AG04449 (cell line): ENCODE measurements around the gene LBH.

Experiments
- CTCF ChIA-PET: fragments of 350-600 bp; formaldehyde crosslinking; extraction: SDS; loops from one replicate; lab custom pipeline; 2021; ENCODE audit warnings: antibody characterized with exemption; lab: Yijun Ruan, JAX
- POLR2A ChIA-PET: fragments of 400-600, 350-600 bp; formaldehyde crosslinking; extraction: SDS; loops from one replicate; lab custom pipeline; 2020; ENCODE audit warnings: antibody characterized with exemption, inconsistent platforms; lab: Yijun Ruan, JAX
- DNase-seq: peaks from one replicate; pipeline ENCODE4 v3.0.0-alpha.2; 2010; ENCODE audit warnings: low read depth, low spot score
- H3K4me3 ChIP-seq: 2 replicates; pipeline ENCODE4 v1.5.1; 2011; ENCODE audit warnings: low read depth, mild to moderate bottlenecking, control low read depth, low read length
- CTCF ChIP-seq: IDR thresholded peaks from one replicate; pipeline ENCODE4 v1.5.1; 2011; ENCODE audit warnings: mild to moderate bottlenecking, moderate library complexity, low read length, control low read depth, inconsistent platforms; ENCODE audit not compliant: insufficient read depth; ENCODE audit errors: missing control alignments

Gene LBH

GRCh38 chr2:30234180-30234971 lies 3.0 kb downstream of the LBH start:
- POLR2A ChIA-PET, result interaction anchor here (0.7 to 1.6 kb wide), 8 partner anchors 10 to 477 kb away, joined by 3 to 7 read pairs (median 4); no protein-coding TSS in a partner anchor
- peak overlapping the region; percentile 80 for H3K4me3 ChIP-seq
- TF ChIP-seq CTCF, result no peak
- DNase-seq, result peak; percentile 77
- CTCF ChIA-PET, result interaction anchor here (1.0 to 6.4 kb wide), 4 partner anchors 26 to 477 kb away, joined by 3 to 35 read pairs (median 10); no protein-coding TSS in a partner anchor

GRCh38 chr2:30235008-30235655 lies 3.8 kb downstream of the LBH start:
- CTCF ChIA-PET, result interaction anchor here (2.3 to 6.4 kb wide), 3 partner anchors 27 to 476 kb away, joined by 9 to 35 read pairs (median 12); no protein-coding TSS in a partner anchor
- peak overlapping the region; percentile 80 for H3K4me3 ChIP-seq
- no peak for DNase-seq
- no peak for TF ChIP-seq CTCF
- POLR2A ChIA-PET, result interaction anchor here (0.6 to 1.5 kb wide), 3 partner anchors 10 to 30 kb away, joined by 3 to 4 read pairs (median 3); no protein-coding TSS in a partner anchor

GRCh38 chr2:30235859-30236535 lies 4.7 kb downstream of the LBH start:
- DNase-seq, result no peak
- peak overlapping the region; percentile 80 for H3K4me3 ChIP-seq
- POLR2A ChIA-PET, result interaction anchor here (0.6 to 1.4 kb wide), 4 partner anchors 9 to 132 kb away, joined by 3 to 8 read pairs (median 3); no protein-coding TSS in a partner anchor
- no peak for TF ChIP-seq CTCF
- CTCF ChIA-PET, result interaction anchor here (1.4 to 6.4 kb wide), 5 partner anchors 12 to 476 kb away, joined by 5 to 35 read pairs (median 9); no protein-coding TSS in a partner anchor

DNA sequence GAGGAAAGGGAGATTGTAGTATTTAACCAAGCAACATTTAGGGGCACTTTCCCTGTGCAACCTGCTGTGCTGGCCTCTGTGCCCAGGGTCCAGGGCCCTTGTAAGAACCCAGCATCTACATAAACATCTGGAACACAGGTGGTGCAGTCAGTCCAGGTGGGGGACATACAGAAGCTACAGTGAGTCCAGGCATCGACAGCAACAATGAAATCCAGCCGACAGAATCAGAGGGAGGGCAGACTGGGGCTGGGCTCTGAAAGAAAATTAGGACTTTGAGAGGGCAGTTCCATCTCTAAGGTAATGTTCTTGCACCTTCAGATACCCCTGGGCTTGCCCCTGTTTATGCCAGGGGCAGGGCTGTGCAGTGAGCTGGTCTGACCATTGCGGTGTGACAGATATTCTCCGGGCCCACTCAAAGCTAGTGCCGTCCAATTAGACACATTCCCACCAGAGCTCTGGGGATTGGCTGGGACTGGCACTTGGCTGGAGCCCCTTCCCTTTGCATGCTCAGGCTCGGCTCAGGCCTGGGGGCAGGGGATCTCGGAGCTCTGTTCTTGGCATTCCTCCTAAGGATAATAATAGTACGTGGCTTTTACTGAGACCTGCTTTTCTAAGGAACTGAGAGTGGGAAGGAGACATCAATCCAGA lies 5.4 kb downstream of the LBH start:
- DNase-seq, result no peak
- CTCF ChIA-PET, result interaction anchor here (0.7 to 6.4 kb wide), 10 partner anchors 8 to 477 kb away, joined by 3 to 35 read pairs (median 4); no protein-coding TSS in a partner anchor
- POLR2A ChIA-PET, result interaction anchor here (0.8 to 1.4 kb wide), 4 partner anchors 59 to 185 kb away, joined by 3 to 8 read pairs (median 4); no protein-coding TSS in a partner anchor
- peak overlapping the region; percentile 8; the same call in 1 of the 2 replicates for H3K4me3 ChIP-seq
- TF ChIP-seq CTCF, result no peak

DNA sequence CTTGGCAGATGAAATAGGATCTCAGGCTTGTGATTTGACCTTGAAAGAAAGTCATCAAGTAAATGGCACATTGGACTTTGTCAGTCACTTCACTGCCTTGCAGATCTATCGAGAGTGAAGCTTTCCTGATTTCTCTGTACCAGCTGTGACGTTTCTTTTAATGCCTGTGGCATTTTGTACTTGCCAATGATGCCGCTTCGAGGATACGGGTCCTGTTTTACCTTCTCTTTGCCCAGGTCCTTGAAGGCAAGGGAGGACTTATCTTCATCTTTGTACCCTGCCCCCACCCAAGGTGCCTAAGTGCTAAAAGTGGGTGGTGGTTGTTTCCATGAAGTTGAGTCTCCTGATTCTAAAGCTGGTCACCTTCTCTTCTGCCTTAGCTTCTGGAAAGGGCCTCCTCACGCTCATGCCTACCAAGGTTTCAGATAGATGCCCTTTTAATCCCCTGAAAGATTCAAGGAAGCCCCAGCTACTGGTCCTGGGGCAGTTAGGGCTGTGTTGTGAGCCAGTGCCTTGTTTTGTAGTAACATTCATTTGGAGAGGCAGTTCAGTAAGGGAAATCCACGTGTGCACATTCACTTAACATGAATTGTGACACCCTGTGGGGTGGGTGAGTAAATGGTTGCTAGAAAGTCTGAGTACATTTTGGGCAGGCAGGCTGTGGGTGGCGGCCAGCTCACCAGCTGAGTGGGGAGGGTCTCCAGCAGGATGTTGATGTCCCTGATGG lies 6.1 kb downstream of the LBH start:
- H3K4me3 ChIP-seq, result peak overlapping the region; percentile 8; the same call in 1 of the 2 replicates
- POLR2A ChIA-PET, result interaction anchor here (0.8 to 1.4 kb wide), 4 partner anchors 58 to 185 kb away, joined by 3 to 8 read pairs (median 4); no protein-coding TSS in a partner anchor
- TF ChIP-seq CTCF, result no peak
- no peak for DNase-seq
- CTCF ChIA-PET, result interaction anchor here (0.7 to 6.4 kb wide), 10 partner anchors 8 to 476 kb away, joined by 3 to 35 read pairs (median 4); no protein-coding TSS in a partner anchor
